Left lung (tissue), 10 donors: ENCODE data around the gene DLG1. TPM values are rescaled to one million over a fixed set of nuclear protein-coding genes. Genes with fewer than 3 reads are reported as not detected.

Source experiments
- ATAC-seq: fragments of 200-7000 bp; cut with Tn5 transposase; one replicate; pipeline ENCODE4 v1.9.1; 2020; ENCODE audit warnings: moderate library complexity
- DNase-seq, 4 donors: peaks; one replicate each; pipeline ENCODE4 v3.0.0-alpha.2; 2013 to 2020
- H3K27ac ChIP-seq, 2 donors: fragments of 200-600 bp; sonication (generic) in 1 of 2; one replicate each; pipeline versions ENCODE4 v1.5.0 to v1.8.0; 2020 to 2021
- H3K27me3 ChIP-seq, 2 donors: fragments of 200-600 bp; sonication (generic) in 1 of 2; one replicate each; pipeline versions ENCODE4 v1.5.0 to v1.8.0; 2020 to 2021
- H3K36me3 ChIP-seq, 2 donors: fragments of 200-600 bp; sonication (generic) in 1 of 2; one replicate each; pipeline versions ENCODE4 v1.5.0 to v1.8.0; 2020 to 2021
- H3K4me1 ChIP-seq, 2 donors: fragments of 200-600 bp; one replicate each; pipeline ENCODE4 v1.8.0; 2021
- H3K4me3 ChIP-seq, 2 donors: fragments of 200-600 bp; sonication (generic) in 1 of 2; one replicate each; pipeline versions ENCODE4 v1.5.0 to v1.8.0; 2020 to 2021; ENCODE audit warnings: mild to moderate bottlenecking in 1 of 2
- H3K9me3 ChIP-seq, 2 donors: fragments of 200-600 bp; sonication (generic) in 1 of 2; one replicate each; pipeline versions ENCODE4 v1.5.0 to v1.8.0; 2020 to 2021
- intact Hi-C, 2 donors: fragments of 100-400 bp; cut with DNase I; formaldehyde crosslinking; loops; one replicate each; pipeline versions ENCODE4 v1.11.2 to v1.14.2; 2022
- polyA plus RNA-seq, 6 donors: library from polyadenylated mRNA; unstranded; fragments of 120-200 nt; gene quantifications; one replicate each; pipeline ENCODE4 v1.2.1, GENCODE V29; 2013; ENCODE audit not compliant: insufficient read length in 6 of 6
- total RNA-seq, 2 donors: library from RNA; stranded (reverse); fragmentation: NEBNext Ultra II Directional; extraction: Animal tissue kit (Norgen Biotek cat#: 25700); gene quantifications; one replicate each; pipeline ENCODE4 v1.2.1, GENCODE V29; 2021
- TF ChIP-seq, protein P1 (sequence below), 2 donors: fragments of 200-600 bp; sonication (generic) in 1 of 2; IDR thresholded peaks; one replicate each; pipeline versions ENCODE4 v1.5.0 to v1.8.0; 2021; ENCODE audit warnings: antibody characterized with exemption in 2 of 2
- donor health status: DM: no; HTN: yes; CAD: no.
- donor health status: DM: no; HTN: no; CAD: no.

Gene DLG1
- total and polyA plus RNA-seq, 8 donors, result 71.0 to 89.9 (median 83.2) TPM

GRCh38 chr3:197343656-197344408 lies 45.4 kb upstream of the DLG1 start:
- intact Hi-C loops, result no loop called here
- Histone ChIP-seq H3K4me1 (no peaks in the 10 kb centered on the region), H3K9me3 (no peaks in the 10 kb centered on the region), H3K27ac (no peak overlapping the region), H3K36me3 (no peaks in the 10 kb centered on the region), H3K27me3 (no peaks in the 10 kb centered on the region), H3K4me3 (no peak overlapping the region)
- ATAC-seq, result no peak
- DNase-seq, result no peak
- TF ChIP-seq, protein P1, sequence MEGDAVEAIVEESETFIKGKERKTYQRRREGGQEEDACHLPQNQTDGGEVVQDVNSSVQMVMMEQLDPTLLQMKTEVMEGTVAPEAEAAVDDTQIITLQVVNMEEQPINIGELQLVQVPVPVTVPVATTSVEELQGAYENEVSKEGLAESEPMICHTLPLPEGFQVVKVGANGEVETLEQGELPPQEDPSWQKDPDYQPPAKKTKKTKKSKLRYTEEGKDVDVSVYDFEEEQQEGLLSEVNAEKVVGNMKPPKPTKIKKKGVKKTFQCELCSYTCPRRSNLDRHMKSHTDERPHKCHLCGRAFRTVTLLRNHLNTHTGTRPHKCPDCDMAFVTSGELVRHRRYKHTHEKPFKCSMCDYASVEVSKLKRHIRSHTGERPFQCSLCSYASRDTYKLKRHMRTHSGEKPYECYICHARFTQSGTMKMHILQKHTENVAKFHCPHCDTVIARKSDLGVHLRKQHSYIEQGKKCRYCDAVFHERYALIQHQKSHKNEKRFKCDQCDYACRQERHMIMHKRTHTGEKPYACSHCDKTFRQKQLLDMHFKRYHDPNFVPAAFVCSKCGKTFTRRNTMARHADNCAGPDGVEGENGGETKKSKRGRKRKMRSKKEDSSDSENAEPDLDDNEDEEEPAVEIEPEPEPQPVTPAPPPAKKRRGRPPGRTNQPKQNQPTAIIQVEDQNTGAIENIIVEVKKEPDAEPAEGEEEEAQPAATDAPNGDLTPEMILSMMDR (IDR thresholded peaks at IDR 0.05), result no peak

- no peak overlapping the region for H3K4me3 ChIP-seq
- H3K4me1 ChIP-seq, result no peaks in the 10 kb centered on the region
- intact Hi-C loops, result no loop called here
- ATAC-seq (no peak), DNase-seq (no peak)
- TF ChIP-seq, protein P1 (IDR thresholded peaks at IDR 0.05), result no peak
- H3K9me3 ChIP-seq, result no peaks in the 10 kb centered on the region
- no peaks in the 10 kb centered on the region for H3K27me3 ChIP-seq
- no peaks in the 10 kb centered on the region for H3K36me3 ChIP-seq
- H3K27ac ChIP-seq, result no peak overlapping the region
Observed at GRCh38 chr3:197343111-197343510, 44.7 kb upstream of the DLG1 start.

DNA sequence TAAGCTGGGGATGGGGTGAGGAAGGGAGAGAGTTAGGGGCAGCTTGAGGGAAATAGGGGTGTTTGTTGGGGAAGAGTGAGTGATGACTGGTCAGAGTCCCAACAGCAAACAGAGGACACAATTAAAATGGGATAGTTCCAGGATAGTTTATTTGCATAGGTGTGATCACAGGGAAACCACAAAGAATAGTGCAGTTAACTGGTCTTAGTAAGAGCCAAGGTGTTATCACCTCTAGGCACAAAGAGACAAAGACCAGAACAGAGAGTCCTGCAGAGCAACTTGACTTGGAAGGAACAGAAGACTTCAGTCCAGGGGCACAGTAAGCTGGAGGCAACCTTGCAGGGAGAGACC lies 42.1 kb upstream of the DLG1 start:
- Histone ChIP-seq H3K4me3 (no peak overlapping the region), H3K27ac (no peak overlapping the region), H3K4me1 (no peaks in the 10 kb centered on the region), H3K36me3 (no peaks in the 10 kb centered on the region), H3K27me3 (no peaks in the 10 kb centered on the region), H3K9me3 (no peaks in the 10 kb centered on the region)
- TF ChIP-seq, protein P1 (IDR thresholded peaks at IDR 0.05), result no peak
- ATAC-seq (no peak), DNase-seq (no peak)
- intact Hi-C loops, result no loop called here

DNA sequence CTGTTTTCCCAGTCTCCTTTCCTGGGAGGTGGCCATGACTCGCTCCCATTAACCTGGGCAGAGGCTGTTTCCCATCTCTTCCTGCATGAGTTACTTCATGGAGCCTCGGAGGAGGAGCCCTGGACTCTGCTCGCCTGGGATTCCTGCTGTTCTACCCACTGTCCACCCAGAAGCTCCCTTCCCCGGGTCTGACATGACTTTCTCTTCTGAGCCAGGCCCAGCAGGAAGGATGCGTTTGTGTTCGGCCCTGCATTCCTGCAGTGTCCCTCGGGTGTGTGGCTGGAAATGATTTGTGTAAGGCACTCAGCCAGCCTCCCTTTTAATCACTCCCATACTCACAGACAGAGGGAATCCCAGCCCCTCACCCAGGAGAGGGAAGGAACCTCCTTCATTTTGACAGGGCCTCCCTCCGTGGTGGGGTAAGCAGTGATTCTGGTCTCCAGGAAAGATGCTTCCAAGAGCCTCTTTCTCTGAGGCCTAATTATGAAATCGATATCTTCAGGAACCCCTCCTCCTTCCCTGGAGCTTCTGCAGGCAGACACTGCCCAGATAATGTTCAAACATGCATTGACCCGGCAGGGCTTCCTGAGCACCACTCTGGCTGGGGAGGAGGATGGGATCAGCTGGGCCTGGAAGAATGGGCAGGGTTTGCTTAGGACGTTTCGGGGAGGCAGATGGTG lies 41.6 kb upstream of the DLG1 start:
- DNase-seq, result no peak
- no peak overlapping the region for H3K27ac ChIP-seq
- no peaks in the 10 kb centered on the region for H3K9me3 ChIP-seq
- H3K36me3 ChIP-seq, result no peaks in the 10 kb centered on the region
- no peaks in the 10 kb centered on the region for H3K4me1 ChIP-seq
- no peaks in the 10 kb centered on the region for H3K27me3 ChIP-seq
- H3K4me3 ChIP-seq, result no peak overlapping the region
- TF ChIP-seq, protein P1 (IDR thresholded peaks at IDR 0.05), result no peak
- ATAC-seq, result no peak
- intact Hi-C loops, result no loop called here

GRCh38 chr3:197338586-197338985 lies 40.2 kb upstream of the DLG1 start:
- DNase-seq (no peak), ATAC-seq (no peak)
- H3K36me3 ChIP-seq, result no peaks in the 10 kb centered on the region
- TF ChIP-seq, protein P1 (IDR thresholded peaks at IDR 0.05), result no peak
- no peaks in the 10 kb centered on the region for H3K4me1 ChIP-seq
- H3K9me3 ChIP-seq, result no peaks in the 10 kb centered on the region
- no peak overlapping the region for H3K27ac ChIP-seq
- H3K4me3 ChIP-seq, result no peak overlapping the region
- intact Hi-C loops, result no loop called here
- no peaks in the 10 kb centered on the region for H3K27me3 ChIP-seq
